ENCODE data around the gene ERI2. TPM values are rescaled to one million over a fixed set of nuclear protein-coding genes. Genes with fewer than 3 reads are reported as not detected.

Gene ERI2
- 10.7 and 15.5 TPM in 2 replicates for total RNA-seq

GRCh38 chr16:20806168-20807050 lies at the start of gene ERI2, which contains the start of gene REXO5:
TSS of gene ERI2 (minus strand) at chr16:20806472. CDS start at chr16:20806430, 42 bp downstream.
TSS of gene REXO5 (plus strand) at chr16:20806527. CDS start at chr16:20806954, 427 bp downstream.
- intact Hi-C loops (cut with micrococcal nuclease): loop anchor here (1.0 to 5.0 kb wide), 11 partner anchors 14 to 1491 kb away; partner anchors contain the start of genes DCUN1D3, LDAF1, LYRM1 and POLR3E

GRCh38 chr16:20854963-20855362 lies 48.7 kb upstream of the ERI2 start:
- intact Hi-C loops (cut with micrococcal nuclease): loop anchor here (10.0 kb wide), 1 partner anchor 300 kb away; the partner anchor contains the start of genes DNAH3 and LDAF1

GRCh38 chr16:20853981-20854620 lies 47.8 kb upstream of the ERI2 start:
- intact Hi-C loops (cut with micrococcal nuclease): loop anchor here (10.0 kb wide), 1 partner anchor 301 kb away; the partner anchor contains the start of genes DNAH3 and LDAF1

GRCh38 chr16:20853143-20853542 lies 46.9 kb upstream of the ERI2 start:
- intact Hi-C loops (cut with micrococcal nuclease): loop anchor here (10.0 kb wide), 1 partner anchor 302 kb away; the partner anchor contains the start of genes DNAH3 and LDAF1

- intact Hi-C loops (cut with micrococcal nuclease): loop anchor here (2.0 to 10.0 kb wide), 3 partner anchors 45 to 303 kb away; partner anchors contain the start of genes DNAH3, ERI2, LDAF1 and REXO5
Measured at GRCh38 chr16:20851601-20852000, 45.3 kb upstream of the ERI2 start.

GRCh38 chr16:20850981-20851380 lies 44.7 kb upstream of the ERI2 start:
- intact Hi-C loops (cut with micrococcal nuclease): loop anchor here (1.0 to 10.0 kb wide), 9 partner anchors 23 to 304 kb away; partner anchors contain the start of genes DCUN1D3, DNAH3, ERI2 and LDAF1

- intact Hi-C loops (cut with micrococcal nuclease): loop anchor here (1.0 to 10.0 kb wide), 9 partner anchors 25 to 305 kb away; partner anchors contain the start of genes DCUN1D3, DNAH3, ERI2 and LDAF1
Measured at GRCh38 chr16:20849589-20850390, 43.5 kb upstream of the ERI2 start.

GRCh38 chr16:20847550-20847949 lies 41.3 kb upstream of the ERI2 start:
- intact Hi-C loops (cut with micrococcal nuclease): no loop called here

GRCh38 chr16:20846551-20846950 lies 40.3 kb upstream of the ERI2 start:
- intact Hi-C loops (cut with micrococcal nuclease): no loop called here

- intact Hi-C loops (cut with micrococcal nuclease): no loop called here
Measured at GRCh38 chr16:20846030-20846429, 39.8 kb upstream of the ERI2 start.

- intact Hi-C loops (cut with micrococcal nuclease): loop anchor here (1.0 kb wide), 1 partner anchor 45 kb away; no protein-coding TSS in a partner anchor
Measured at GRCh38 chr16:20844588-20844987, 38.3 kb upstream of the ERI2 start.

GRCh38 chr16:20844054-20844453 lies 37.8 kb upstream of the ERI2 start:
- intact Hi-C loops (cut with micrococcal nuclease): loop anchor here (1.0 kb wide), 1 partner anchor 45 kb away; no protein-coding TSS in a partner anchor

GRCh38 chr16:20839504-20839903 lies 33.2 kb upstream of the ERI2 start:
- intact Hi-C loops (cut with micrococcal nuclease): no loop called here

GRCh38 chr16:20838240-20838639 lies 32.0 kb upstream of the ERI2 start:
- intact Hi-C loops (cut with micrococcal nuclease): no loop called here

GRCh38 chr16:20833086-20833485 lies 26.8 kb upstream of the ERI2 start:
- intact Hi-C loops (cut with micrococcal nuclease): no loop called here

- intact Hi-C loops (cut with micrococcal nuclease): no loop called here
Measured at GRCh38 chr16:20830372-20830771, 24.1 kb upstream of the ERI2 start.

GRCh38 chr16:20829536-20829935 lies 23.3 kb upstream of the ERI2 start:
- intact Hi-C loops (cut with micrococcal nuclease): no loop called here

GRCh38 chr16:20826039-20826566 lies 19.8 kb upstream of the ERI2 start:
- intact Hi-C loops (cut with micrococcal nuclease): no loop called here

GRCh38 chr16:20822521-20823325 lies 16.5 kb upstream of the ERI2 start:
- intact Hi-C loops (cut with micrococcal nuclease): no loop called here
